SK-N-MC (cell line): ENCODE results near the gene TTLL1.

Experiments used
- EZH2 ChIP-seq: fragments of 200-600 bp; sonication (generic); IDR thresholded peaks from one replicate; pipeline ENCODE4 v1.6.1; 2017; ENCODE audit warnings: antibody characterized with exemption
- FOXP2 ChIP-seq: optimal IDR thresholded peaks from 2 replicates; pipeline ENCODE3; 2011; ENCODE audit warnings: mild to moderate bottlenecking, moderate library complexity; ENCODE audit not compliant: insufficient read depth; ENCODE audit errors: extremely low read length, control extremely low read depth
- POLR2AphosphoS5 ChIP-seq: IDR thresholded peaks from 2 replicates; pipeline ENCODE4 v1.6.1; 2012; ENCODE audit warnings: mild to moderate bottlenecking, low read depth, low read length, borderline replicate concordance

GRCh38 chr22:43077121-43077877 lies 11.9 kb downstream of the TTLL1 start:
- TF ChIP-seq EZH2 (no peak), POLR2AphosphoS5 (no peak), FOXP2 (no peak)
